Loucy (cell line): Measurements from ENCODE around the gene SEC23IP.

ENCODE experiments used
- CTCF ChIP-seq: fragments of 200-600 bp; sonication (generic); conservative IDR thresholded peaks from 2 replicates; pipeline ENCODE4 v1.5.1; 2014; ENCODE audit warnings: mild to moderate bottlenecking, antibody characterized with exemption, low read length
- EZH2phosphoT487 ChIP-seq: fragments of 200-600 bp; IDR thresholded peaks from 2 replicates; pipeline ENCODE4 v1.6.1; 2018; ENCODE audit warnings: antibody characterized with exemption, mild to moderate bottlenecking, moderate library complexity, borderline replicate concordance

- no peak for TF ChIP-seq CTCF
- TF ChIP-seq EZH2phosphoT487: no peak
These were observed 39.0 kb upstream of the SEC23IP start for GRCh38 chr10:119853574-119853973.
